Astrocyte of the cerebellum (primary cell): ENCODE results near the gene RDX.

ENCODE experiments used
- DNase-seq: peaks from one replicate; pipeline ENCODE4 v3.0.0-alpha.2; 2011; ENCODE audit warnings: low read depth
- H3K4me3 ChIP-seq: 2 replicates; pipeline ENCODE4 v1.5.1; 2011; ENCODE audit warnings: mild to moderate bottlenecking, low read depth, low read length, moderate library complexity
- CTCF ChIP-seq: IDR thresholded peaks from 2 replicates; pipeline ENCODE4 v1.5.1; 2012; ENCODE audit warnings: low read length, low read depth, moderate library complexity, mild to moderate bottlenecking; ENCODE audit errors: missing control alignments
- in situ Hi-C: cut with HindIII; loops from 2 replicates; pipeline ENCODE4 v1.10.0; 2017; ENCODE audit warnings: low sequenced_read_pairs

The RDX gene

GRCh38 chr11:110207123-110207522 is 89.3 kb downstream of the RDX start:
- TF ChIP-seq CTCF: no peak
- DNase-seq: no peak
- in situ Hi-C loops: no loop called here
- no peak overlapping the region for H3K4me3 ChIP-seq

DNA sequence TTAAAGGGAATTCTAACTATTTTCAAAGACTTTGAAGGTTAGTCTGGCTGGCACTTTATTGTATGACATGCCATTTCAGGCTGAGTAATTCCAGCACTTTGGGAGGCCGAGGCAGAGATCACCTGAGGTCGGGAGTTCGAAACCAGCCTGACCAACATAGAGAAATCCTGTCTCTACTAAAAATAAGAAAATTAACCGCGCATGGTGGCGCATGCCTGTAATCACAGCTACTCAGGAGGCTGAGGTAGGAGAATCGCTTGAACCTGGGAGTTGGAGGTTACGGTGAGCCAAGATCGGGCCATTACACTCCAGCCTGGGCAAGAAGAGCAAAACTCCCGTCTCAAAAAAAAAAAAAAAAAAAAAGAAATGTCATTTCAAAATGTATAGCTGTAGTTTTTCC is 95.6 kb downstream of the RDX start:
- TF ChIP-seq CTCF: no peak
- in situ Hi-C loops: loop anchor here (5.0 kb wide), 1 partner anchor 166 kb away; no protein-coding TSS in a partner anchor
- DNase-seq: no peak
- no peak overlapping the region for H3K4me3 ChIP-seq

GRCh38 chr11:110200241-110200640 is 96.2 kb downstream of the RDX start:
- in situ Hi-C loops: loop anchor here (5.0 kb wide), 1 partner anchor 167 kb away; no protein-coding TSS in a partner anchor
- TF ChIP-seq CTCF: no peak
- no peak overlapping the region for H3K4me3 ChIP-seq
- DNase-seq: no peak

GRCh38 chr11:110199184-110199981 is 97.0 kb downstream of the RDX start:
- H3K4me3 ChIP-seq: no peak overlapping the region
- in situ Hi-C loops: no loop called here

GRCh38 chr11:110198031-110198729 is 98.2 kb downstream of the RDX start:
- TF ChIP-seq CTCF: no peak
- in situ Hi-C loops: no loop called here
- no peak overlapping the region for H3K4me3 ChIP-seq
- DNase-seq: no peak

More at GRCh38 chr11:110199184-110199981, 97.0 kb downstream of the RDX start:
- no peak for DNase-seq
- no peak for TF ChIP-seq CTCF

DNA sequence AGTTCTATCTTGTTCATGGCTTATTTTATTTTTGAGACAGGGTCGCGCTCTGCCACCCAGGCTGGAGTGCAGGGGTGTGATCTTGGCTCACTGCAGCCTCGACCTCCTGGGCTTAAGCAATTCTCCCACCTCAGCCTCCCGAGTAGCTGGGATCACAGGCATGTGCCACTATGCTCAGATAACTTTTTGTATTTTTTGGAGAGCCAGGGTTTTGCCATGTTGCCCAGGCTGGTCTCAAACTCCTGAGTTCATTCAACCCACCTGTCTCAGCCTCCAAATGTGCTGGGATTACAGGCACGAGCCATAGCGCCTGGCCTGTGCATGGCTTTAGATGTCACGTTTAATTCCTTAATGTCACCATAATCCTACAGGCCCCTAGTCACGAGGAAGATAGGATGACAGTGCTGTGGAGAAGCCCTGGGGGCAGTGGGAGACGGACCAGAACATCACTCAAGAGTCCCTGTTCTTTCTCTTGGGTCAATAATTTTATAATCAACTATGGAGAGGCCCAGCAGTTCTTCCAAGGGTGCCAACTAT is 99.5 kb downstream of the RDX start:
- H3K4me3 ChIP-seq: no peak overlapping the region
- in situ Hi-C loops: no loop called here
- DNase-seq: no peak
- no peak for TF ChIP-seq CTCF
